Fibroblast of skin of left quadriceps (primary cell): ENCODE data around the gene MX2.

Experiments used
- DNase-seq, 2 experiments: peaks; one replicate each; pipeline ENCODE4 v3.0.0-alpha.2; 2013; ENCODE audit warnings: low read depth in 2 of 2

The MX2 gene

GRCh38 chr21:41433566-41433965 is 71.7 kb downstream of the MX2 start:
- no peak for DNase-seq

DNA sequence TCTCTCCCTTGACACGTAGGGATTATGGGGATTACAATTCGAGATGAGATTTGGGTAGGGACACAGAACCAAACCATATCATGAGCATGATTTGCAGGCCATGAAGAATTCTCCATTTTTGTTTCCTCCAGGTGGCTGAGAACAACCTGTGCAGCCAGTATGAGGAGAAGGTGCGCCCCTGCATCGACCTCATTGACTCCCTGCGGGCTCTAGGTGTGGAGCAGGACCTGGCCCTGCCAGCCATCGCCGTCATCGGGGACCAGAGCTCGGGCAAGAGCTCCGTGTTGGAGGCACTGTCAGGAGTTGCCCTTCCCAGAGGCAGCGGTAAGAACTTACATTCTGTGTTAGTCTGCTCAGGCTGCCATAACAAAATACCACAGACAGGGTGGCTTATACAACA is 73.9 kb downstream of the MX2 start:
- no peak for DNase-seq

DNA sequence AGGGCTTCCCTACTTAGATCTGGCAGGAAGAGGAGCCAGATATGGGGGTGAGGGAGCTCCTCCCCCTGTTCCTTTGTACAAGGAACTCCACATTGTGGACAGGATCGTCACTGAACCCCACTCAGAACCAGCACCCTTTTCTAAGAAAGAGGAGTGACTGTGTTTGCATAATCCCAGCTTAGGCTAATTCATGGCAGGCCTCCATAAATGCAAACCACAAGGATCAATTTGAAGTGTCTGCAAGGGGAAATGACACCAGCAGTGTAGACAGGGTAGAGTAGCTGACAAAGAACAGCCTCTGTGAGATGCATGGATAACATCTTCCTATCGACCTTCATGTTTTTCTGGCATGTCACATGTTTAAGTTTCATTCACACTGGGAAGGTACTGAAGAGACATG is 75.9 kb downstream of the MX2 start:
- DNase-seq = no peak

- DNase-seq = no peak
These were observed 76.7 kb downstream of the MX2 start for GRCh38 chr21:41438425-41439113.

- DNase-seq = no peak
These were observed 77.4 kb downstream of the MX2 start for GRCh38 chr21:41439248-41439647.

- DNase-seq = no peak
These were observed 79.7 kb downstream of the MX2 start for GRCh38 chr21:41441546-41441945.

DNA sequence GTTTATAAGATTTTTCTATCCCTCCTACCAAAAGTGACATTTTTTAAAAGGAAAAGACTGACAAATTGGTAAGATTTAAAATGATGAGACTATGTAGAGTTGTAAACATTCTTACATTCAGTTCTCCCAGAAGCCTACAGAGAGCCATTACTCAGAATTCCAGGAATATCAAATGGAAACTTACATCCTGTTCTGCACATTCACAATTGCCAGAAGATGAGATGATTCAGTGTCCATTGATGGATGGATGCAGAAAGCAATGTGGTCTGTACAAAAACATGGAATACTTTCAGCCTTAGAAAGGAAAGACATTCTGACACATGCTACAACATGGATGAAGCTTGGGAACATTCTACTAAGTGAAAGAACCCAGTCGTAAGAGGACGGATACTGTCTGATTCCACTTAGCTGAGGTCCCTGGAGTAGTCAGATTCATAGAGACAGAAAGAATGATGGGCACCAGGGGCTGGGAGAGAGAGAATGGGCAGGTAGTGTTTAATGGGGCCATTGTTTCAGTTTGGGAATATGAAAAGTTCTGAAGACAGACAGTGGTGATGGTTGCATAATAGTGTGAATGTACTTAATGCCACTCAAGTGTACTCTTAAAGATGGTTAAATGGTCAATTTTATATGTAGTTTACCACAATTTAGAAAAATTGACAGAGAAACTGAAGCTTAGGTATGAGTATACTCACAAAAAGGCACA is 80.8 kb downstream of the MX2 start:
- peak; percentile 41 to 42 for DNase-seq

DNA sequence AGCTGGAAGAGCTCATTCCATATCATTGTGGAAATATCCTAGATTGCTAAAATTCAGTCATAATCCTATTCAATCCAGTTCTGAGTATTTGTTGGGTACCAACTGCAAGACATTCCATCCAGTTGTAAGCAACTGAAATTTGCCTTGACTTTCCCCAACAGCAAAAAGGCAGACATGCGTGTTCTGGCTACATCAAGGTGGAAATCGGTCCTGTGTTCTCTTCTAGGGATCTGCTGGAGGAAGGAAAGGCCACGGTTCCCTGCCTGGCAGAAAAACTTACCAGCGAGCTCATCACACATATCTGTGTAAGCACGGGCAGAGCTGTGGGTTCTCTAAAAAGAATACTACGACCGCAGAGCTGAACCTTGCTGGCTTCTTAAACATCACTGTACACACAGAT is 81.7 kb downstream of the MX2 start:
- no peak for DNase-seq

DNA sequence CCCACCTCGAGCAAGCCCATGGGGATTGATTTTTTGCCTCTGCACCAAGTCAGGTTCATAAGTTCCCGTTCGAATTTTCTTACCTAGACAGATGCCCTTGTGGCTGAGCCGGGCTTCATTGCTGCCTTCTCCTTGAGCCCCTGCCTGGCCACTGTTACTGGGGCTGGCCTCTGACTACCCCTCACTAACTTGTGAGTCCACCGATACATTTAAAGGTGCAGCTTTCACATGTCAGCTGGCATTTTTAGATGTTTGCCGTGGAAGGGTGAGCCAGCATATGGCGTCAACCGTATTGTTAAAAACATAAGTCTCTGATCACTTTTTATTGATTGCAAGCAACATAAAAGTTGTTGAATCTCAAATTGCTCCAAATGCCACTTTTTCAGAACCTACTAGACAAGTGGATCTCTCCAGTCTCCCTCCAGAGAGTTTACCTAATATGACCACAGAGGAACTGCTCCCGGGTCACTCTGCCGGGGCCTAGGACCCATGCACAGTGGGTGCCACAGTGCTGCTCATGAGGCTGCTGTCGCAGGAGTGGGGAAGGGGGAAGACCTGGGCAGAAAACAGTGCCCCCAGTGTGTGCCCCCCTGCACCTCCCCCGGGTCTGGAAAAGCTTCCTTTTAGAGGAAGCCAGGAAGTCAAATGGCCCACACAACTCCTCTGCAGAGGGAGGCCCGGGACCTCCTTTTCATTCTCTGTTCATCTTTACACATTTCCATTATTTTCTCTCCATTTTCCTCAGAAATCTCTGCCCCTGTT is 83.1 kb downstream of the MX2 start:
- no peak for DNase-seq

DNA sequence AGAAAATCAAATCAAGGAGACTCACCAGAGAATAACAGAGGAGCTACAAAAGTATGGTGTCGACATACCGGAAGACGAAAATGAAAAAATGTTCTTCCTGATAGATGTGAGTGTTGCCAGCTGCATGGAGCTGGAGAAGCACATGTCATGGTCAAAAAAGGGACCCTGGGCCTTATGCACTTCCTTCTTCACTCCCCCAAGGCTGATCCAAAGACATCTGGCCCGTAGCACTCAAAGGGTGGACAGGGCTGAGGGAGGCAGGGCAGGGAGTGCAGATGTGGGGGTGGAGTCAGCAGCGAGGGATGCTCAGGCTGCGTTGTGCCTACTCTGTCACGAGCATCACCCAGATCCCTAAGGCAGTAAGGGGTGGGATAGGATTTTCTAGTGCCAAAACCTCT is 83.6 kb downstream of the MX2 start:
- DNase-seq = no peak

DNA sequence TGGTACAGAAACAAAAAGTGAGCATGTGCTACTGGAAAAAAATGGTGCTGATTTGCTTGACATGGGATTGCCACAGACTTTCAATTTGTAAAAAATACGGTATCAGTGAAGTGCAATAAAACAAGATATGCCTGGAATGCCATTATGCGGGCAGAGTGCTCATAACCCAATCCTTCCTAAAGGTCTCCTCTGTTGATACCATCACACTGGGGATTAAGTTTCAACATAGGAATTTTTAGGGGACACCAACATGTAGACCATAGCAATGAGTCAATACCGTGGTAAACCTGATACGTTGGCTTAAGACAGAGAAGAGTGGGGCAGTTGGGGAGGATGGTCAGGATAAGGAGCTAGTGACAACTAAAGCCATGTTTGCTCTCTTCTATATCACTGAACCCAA is 84.8 kb downstream of the MX2 start:
- peak; percentile 42 for DNase-seq

DNA sequence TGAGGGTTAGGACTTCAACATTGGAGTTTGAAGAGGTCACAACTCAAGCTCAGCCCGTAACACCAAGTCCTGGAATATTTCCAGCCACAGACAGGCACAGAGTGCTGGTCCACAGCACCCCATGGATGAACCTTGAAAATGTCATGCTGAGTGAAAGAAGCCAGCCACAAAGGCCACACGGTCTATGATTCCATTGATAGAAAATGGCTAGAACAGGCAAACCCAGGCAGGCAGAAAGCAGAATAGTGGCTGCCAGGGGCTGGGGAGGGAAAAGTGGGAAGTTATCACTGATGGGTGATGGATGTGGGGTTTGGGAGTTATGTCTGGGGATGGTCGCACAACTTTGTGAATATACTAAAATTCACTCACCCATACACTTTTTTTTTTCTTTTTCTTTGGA is 85.5 kb downstream of the MX2 start:
- DNase-seq = no peak

GRCh38 chr21:41449613-41450012 is 87.8 kb downstream of the MX2 start:
- no peak for DNase-seq

DNA sequence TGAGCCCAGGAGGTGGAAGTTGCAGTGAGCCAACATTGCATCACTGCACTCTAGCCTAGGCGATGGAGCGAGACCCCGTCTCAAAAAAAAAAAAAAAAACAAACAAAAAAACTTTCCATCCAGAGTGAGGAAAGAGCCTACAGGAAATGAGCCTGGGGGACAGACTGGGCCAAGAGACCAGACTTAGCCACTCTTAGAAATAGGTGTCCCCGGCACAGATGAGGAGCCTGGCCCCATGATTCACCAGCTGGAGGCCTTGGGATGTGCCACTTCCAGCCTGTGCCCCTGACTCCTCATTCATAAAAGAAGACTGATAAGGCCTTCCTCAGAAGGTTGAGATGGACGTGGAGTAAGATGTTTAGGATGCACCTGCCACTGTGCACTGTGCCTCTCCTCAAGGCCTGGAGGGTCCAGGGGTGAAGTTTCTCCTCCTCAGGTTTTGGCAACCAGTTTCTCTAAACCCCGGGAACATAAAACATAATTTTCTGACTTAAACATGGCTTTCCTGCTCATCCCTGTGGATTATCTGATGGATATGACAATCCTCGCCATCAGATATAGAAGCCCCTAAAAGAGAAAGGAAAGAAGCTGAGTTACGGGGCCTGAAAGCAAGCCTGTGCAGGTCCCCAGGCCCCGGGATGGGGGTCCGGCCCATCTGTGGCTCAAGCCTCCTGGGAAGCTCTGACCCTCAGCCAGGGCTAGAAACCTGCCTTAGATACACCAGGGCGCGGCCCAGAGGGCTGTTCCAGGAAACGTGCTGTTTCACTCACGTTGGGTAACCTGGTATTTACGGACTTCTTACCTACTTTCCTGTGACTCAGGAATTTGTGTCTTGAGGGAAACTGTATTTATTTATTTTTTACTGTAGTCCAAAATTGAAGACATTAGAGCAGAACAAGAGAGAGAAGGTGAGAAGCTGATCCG is 90.2 kb downstream of the MX2 start:
- no peak for DNase-seq

GRCh38 chr21:41453198-41453597 is 91.4 kb downstream of the MX2 start:
- DNase-seq = no peak

DNA sequence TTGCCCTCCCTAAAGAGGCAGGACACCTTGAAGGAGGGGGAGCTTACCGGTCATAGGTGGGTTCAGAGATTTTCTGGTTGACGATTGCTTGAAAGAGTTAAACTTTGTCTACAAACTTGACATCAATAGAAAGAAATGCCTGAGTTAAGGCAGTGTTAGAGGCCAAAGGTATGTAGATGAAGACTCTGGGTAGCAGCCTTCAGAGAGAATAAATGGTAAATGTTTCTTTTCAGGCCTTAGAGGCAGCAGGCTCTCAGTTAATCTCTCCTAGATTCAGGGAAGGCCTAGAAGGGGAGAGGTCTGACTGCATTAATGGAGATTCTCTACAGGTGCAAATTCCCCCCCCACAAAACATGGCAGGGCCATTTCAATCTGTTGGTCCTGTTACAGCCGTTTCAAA is 91.9 kb downstream of the MX2 start:
- no peak for DNase-seq

DNA sequence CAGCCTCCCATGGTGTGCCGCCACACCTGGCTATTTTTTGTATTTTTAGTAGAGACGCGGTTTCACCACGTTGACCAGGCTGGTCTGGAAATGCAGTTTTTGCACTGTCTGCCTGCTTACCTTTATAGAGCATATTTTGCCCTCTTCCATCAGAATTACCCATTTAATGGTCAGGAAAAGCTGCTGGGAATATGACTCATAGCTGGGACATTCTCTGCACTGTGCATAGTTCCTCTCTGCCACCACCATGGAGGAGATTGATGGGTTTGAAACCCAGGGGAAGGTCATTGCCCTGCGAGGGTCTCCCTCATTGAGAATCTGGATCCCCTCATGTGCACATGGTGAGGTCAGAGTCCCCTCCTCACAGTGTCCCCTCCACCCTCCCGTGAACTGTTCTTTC is 96.3 kb downstream of the MX2 start:
- no peak for DNase-seq

DNA sequence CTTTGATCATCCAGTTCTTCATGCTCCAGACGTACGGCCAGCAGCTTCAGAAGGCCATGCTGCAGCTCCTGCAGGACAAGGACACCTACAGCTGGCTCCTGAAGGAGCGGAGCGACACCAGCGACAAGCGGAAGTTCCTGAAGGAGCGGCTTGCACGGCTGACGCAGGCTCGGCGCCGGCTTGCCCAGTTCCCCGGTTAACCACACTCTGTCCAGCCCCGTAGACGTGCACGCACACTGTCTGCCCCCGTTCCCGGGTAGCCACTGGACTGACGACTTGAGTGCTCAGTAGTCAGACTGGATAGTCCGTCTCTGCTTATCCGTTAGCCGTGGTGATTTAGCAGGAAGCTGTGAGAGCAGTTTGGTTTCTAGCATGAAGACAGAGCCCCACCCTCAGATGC is 96.7 kb downstream of the MX2 start:
- no peak for DNase-seq
